Activated CD4-positive, alpha-beta T cell treated with anti-CD3 and anti-CD28 coated beads, Interleukin-2, amount 50 U/mL, for 16 hours (primary cell): ENCODE data around the gene CLMP.
A peak's percentile ranks its signal among the peaks of the same experiment; 100 is the strongest.

Experiments used
- DNase-seq: peaks from one replicate; pipeline ENCODE4 v3.0.0-alpha.2; 2020

CLMP gene

DNA sequence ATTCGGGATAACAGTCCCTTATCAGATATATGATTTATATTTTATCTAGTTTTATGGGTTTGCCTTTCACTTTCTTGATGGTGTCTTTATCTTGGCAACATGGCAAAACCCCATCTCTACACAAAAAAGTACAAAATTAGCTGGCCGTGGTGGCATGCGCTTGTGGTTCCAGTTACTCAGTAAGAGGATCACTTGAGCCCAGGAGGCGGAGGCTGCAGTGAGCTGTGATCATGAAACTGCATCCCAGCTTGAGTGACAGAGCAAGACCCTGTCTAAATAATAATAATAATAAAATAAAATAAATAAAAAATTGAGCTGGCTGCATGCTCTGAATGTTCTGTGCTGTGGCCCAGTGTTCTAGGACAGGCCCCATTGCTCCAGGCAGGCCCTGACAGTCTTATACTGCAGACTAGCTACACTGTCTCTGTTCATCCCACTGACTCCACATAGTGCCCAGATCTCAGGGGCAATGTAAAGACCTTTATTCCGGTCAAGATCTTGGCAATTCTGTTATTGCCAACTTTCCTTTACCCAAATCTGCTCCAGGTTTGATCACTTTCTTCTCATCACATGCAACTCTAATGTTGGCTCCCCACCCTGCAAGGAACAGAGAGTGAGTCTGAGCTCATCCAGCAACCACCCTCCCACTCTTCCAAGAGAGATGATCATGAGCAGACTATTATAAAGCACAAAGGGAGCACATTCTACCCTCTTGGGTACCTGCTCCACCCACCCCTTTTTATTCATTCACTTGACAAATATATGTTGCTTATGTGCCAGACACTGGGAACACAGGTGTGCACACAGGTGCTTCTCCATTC lies 141.9 kb downstream of the CLMP start:
- DNase-seq = peak; percentile 24

DNA sequence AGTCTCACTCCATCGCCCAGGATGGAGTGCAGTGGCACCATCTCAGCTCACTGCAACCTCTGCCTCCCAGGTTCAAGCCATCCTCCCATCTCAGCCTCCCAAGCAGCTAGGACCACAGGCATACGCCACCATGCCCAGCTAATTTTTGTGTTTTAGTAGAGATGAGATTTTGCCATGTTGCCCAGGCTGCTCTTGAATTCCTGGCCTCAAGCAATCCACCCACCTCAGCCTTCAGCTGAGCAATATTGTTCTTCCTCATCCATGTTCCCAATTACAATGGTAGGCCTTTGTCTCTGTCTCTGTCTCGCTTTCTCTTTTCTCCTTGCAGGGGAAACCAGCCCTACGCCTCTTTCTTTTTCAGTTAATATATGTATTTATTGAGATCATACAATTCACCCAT lies 143.4 kb downstream of the CLMP start:
- no peak for DNase-seq

DNA sequence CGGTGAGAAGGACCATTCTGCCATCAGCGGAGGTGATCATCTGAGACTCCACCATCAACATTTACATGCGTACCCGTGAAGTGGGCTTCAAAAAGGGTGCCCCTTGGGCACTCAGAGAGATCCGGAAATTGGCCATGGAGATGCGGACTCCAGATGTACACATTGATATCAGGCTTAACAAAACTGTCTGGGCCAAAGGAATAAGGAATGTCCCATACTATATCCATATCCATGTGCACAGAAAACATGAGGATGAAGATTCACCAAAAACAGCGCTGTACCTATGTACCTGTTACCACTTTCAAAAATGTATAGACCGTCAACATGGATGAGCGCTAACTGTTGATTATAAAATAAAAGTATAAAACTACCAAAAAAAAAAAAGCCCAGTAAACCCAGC lies 143.9 kb downstream of the CLMP start:
- DNase-seq = no peak

DNA sequence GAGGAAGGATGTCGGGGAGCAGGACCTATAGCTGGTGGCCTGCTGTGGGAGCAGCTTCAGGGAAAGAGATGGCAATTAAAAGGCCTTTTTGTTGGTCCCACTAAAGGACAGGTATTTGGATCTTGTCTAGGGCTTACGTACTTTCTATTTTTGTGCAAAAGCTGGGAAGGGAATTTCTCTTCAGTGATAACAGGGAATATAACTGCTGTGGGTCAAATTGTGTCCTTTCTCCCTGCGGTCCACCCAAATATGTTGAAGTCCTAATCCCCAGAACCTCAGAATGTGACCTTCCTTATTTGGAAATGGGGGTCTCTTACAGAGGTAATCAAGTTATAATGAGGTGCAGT lies 147.1 kb downstream of the CLMP start:
- DNase-seq = no peak

DNA sequence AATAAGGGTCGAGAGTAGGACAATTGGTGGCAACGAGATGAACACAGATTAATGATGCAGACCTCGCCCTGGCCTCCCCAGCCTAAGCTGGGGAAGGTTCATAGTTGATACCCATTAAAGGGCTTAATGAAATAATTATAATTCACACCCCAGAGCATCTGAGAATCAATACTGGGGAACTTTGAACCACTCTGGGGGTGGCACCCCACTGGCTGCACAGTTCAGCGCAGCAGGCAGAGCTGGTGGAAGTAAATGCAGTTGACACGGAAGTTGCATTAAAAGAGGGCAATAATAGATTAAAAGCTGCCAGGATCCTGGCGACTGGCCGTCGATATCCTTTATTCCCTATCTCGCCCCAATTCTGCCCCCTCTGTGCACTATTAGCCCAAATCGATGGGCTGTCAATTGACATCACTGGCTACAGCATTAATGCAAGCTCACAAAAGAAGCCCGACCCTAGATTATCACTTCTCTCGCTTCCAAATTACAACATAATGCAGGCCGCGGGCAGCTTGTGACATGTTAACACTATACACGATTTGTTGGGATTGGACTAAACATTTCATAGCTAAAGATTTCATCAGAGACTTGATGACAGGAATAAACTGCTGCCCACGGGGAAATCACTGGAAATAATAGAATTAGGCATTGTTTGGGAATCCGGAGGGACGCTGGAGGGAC lies 147.6 kb downstream of the CLMP start:
- DNase-seq = no peak

DNA sequence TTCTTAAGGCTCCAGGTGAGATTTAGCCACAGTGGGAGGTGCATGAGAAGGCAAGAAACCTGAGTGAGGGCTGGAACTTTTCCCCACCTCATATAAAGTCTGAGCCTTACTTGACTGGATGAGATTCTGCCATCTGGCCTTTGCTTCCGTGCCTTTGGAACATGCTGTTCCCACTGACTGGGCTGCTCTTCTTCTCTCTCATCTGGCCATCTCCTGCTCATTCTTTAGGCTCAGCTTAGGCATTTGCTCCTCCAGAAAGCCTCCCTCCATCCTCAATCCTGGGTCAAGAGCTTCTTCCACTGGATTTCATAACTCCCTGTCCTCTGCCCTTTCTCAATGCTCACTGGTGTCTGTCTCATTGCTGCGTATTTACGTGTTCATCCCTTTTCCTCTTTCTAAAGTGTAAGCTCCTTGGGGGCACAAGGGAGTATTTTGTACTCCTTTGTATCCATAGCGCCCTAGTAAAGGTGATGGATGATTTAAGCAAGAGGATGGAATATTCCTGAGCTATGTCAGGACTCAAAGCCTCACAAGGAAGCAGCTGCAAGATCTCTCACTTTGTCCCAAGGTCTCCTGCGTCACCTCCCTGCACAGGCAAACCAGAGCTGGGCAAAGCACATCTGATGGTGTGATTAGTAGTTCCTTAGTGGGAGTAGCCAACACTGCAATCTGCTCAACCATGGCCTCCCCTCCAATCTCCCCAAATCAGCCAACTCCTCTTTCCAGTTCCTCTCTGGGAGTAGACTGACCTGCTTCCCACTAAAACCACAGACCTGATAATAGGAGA lies 148.4 kb downstream of the CLMP start:
- DNase-seq = no peak

DNA sequence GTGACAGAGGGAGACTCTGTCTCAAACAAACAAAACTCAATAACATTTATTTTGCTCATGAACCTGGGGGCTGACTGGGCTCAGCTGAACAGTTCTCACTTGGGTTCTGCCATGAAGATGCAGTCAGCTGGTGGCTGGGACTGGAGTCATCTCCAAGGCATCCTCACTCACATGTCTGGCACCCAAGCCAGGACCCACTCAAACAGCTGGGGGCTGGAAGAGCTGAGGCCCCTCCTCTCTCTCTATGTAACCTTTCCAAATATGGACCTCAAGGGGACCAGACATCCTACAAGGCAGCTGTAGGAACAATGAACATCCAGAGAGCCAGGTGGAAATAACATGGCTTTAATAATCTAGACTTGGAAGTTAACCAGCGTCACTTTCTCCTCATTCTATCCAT lies 149.9 kb downstream of the CLMP start:
- DNase-seq = no peak

DNA sequence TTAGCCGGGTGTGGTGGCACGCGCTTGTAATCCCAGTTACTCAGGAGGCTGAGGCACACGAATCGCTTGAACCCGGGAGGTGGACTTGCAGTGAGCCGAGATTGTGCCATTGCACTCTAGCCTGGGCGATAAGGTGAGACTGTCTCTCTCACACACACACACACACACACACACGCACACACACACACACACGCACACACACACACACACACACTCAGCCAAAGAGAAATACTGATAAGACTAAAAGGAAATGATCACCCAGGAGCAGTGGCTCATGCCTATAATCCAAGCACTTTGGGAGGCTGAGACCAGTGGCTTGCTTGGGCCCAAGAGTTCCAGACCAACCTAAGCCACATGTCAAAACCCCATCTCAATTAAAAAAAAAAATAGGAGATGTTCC lies 153.9 kb downstream of the CLMP start:
- DNase-seq = no peak

DNA sequence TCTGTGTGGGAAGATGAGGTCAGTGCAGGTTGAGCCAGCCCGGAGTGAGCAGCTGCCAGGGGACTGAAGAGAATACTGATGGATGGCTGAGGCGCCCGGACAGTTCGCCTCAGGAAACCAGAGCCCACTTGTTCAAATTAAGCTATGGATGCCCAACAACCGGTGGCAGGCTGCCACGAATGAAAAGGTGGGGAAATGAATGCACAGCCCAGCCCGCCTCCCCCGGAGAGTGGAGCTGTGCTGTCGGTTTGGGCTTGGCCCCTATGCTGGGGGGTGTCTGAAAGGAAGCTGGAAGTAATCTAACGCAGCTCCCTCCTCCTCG lies 155.0 kb downstream of the CLMP start:
- no peak for DNase-seq

DNA sequence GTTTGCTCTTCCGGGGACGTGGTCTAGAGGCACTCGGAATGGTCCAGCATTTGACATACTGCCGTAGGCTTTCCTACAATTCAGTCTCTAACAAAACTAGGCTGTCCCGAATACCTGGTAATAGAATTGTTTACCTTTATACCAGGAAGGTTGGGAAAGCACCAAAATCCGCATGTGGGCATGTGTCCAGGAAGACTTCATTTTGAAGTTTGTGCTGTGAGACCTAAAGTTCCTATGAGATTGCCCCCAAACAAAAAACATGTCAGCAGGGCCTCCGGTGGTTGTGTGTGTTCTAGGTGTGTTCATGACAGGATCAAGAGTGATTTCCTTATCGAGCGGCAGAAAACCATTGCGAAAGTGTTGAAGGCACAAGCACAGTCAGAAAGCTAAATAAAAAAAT lies 159.2 kb downstream of the CLMP start:
- no peak for DNase-seq

DNA sequence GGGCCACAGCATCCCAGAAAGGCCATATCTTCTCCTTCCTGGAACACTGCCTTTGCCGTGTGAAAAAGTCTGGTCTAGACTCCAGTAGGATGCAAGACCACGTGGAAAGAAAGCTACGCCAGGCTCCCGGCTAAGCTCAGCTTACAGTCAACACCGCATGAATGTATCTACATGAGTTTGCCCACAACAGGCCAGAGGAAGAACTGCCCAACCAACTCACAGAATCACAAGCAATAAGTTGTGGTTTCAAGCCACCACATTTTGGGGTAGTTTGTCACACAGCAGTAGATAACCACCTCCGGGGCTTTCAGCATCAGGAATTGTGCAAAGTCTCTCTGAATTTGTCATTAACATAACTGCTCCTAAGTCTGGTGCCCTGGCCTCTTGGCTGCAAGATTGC lies 160.5 kb downstream of the CLMP start:
- DNase-seq = no peak

DNA sequence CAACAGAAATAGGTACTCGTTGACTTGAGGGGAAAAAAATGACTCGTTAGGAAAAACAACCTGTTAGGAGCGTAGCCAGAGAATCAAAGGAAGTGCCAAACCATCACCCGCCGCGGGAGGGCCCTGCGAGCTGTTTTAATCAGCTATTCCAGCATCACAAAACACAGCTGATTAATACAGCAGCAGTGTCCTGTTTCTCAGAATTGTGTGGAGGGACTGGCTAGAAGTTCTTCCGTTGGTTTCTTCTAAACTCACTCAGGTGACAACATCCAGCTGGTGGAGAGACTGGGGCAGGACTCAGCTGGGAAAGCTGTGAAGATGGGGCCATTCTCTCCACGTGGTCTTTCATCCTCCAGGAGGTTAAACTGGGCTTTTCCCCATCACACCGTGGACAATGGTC lies 161.2 kb downstream of the CLMP start:
- no peak for DNase-seq

DNA sequence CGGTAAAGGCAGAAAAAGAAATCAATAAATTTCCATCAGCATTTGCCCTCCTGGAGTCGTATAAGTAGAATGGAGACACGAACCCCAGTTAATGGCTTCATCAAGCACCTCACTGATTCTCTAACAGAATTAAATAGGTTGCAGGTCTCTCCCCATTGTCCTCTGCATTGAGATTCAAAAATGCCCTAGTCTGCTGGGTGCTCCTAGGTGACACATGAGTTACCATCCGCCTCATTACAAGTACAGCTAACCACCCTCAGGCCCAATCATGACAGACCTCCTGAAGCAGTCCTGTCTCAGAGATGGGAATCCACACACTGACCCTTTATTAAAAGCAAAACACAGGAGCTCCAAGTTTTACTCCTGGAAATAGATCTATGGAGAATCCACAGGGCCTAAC lies 164.5 kb downstream of the CLMP start:
- no peak for DNase-seq

DNA sequence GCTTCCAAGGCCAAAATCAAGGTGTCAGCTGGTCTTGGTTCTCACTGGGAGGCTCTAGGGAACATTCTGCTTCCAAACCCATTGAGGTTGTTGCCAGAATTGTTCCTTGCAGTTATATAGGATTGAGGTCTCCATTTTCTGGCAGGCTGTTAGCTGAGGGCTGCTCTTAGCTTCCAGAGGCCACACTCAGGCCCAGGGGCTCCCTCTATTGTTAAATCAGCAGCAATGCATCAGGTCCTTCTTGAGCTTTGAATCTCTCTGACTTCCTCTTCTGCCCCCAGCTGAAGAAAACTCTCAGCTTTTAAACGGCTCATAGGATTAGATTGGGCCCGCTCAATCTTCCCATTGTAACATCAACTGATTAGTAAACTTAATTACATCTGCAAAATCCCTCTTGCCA lies 174.1 kb downstream of the CLMP start:
- DNase-seq = peak; percentile 63
